Activated naive CD8-positive, alpha-beta T cell treated with anti-CD3 and anti-CD28 coated beads for 36 hours (primary cell): Measurements from ENCODE around the gene LILRA6. TPM values are rescaled to one million over a fixed set of nuclear protein-coding genes. Genes with fewer than 3 reads are reported as not detected.
A peak's percentile ranks its signal among the peaks of the same experiment; 100 is the strongest.
"Not testable (repeated sequence)": the region's sequence is repeated elsewhere in the genome, so short reads cannot be mapped to it uniquely, and the experiment has no call there.

Experiments used
- DNase-seq: peaks from one replicate; pipeline ENCODE4 v3.0.0; 2021
- H3K27ac Mint-ChIP-seq: one replicate; pipeline ENCODE4 v1.8.0; 2022; ENCODE audit warnings: mild to moderate bottlenecking, moderate library complexity, mixed read lengths
- H3K27me3 Mint-ChIP-seq: one replicate; pipeline ENCODE4 v1.8.0; 2022; ENCODE audit warnings: mild to moderate bottlenecking, mixed read lengths
- H3K36me3 Mint-ChIP-seq: one replicate; pipeline ENCODE4 v1.8.0; 2021; ENCODE audit warnings: mild to moderate bottlenecking, mixed read lengths
- H3K4me1 Mint-ChIP-seq: one replicate; pipeline ENCODE4 v1.8.0; 2021; ENCODE audit warnings: mixed read lengths
- H3K4me3 Mint-ChIP-seq: one replicate; pipeline ENCODE4 v1.8.0; 2022; ENCODE audit warnings: mild to moderate bottlenecking, moderate library complexity, mixed read lengths
- H3K9me3 Mint-ChIP-seq: one replicate; pipeline ENCODE4 v1.8.0; 2022; ENCODE audit warnings: mixed read lengths
- total RNA-seq, 2 experiments: library from RNA; stranded (reverse); gene quantifications; one replicate each; pipeline ENCODE4 v1.2.3, GENCODE V29; 2021

The LILRA6 gene
- total RNA-seq, 2 experiments from 2014 or later, result not detected

DNA sequence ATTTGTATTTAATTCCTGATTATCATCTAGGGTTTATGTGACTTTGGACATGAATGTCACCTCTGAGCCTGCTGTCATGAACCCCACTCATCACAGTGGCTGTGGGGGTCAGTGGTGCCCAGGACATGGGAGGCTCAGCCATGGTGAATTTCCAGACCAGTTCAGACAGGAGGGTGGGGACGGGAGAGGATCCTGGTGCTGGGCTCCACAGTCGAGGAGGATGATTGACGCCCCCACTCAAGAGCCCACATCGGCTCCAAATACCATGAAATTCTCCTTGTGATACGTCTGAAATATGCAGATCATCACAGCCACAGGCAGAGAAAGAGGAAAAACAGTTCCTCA, 18.7 kb downstream of the LILRA6 start:
- H3K9me3 Mint-ChIP-seq, H3K36me3 Mint-ChIP-seq, H3K4me3 Mint-ChIP-seq, DNase-seq, H3K27ac Mint-ChIP-seq, H3K4me1 Mint-ChIP-seq, H3K27me3 Mint-ChIP-seq: not testable (repeated sequence)

DNA sequence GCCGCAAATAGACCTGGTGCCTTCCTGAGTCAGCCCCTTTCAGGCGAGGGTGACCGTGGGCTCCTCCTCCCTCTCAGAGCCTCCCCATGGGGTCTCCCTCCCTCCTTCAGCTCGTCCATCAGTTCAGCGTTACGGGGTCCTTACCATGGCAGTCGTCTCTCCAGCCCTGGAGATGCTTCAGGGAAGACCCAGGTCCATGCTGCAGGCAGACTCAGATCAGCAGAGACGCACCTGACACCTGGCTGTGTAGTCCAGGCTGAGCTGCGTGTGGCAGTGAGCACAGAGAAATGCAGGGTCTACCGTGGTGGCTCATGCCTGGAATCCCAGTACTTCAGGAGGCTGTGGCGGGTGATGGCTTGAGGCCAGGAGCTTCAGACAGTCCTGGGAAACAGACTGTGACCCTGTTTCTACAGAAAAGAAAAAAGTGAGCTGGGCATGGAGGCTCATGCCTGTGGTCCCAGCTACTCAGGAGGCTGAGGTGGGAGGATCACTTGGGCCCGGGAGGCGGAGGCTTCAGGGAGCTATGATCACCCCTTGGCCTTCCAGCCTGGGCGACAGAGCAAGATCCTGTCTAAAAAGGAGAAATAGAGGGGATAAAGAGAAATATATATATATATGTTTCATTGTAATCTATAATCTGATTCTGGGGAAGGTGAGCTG, 19.2 kb downstream of the LILRA6 start:
- H3K27ac Mint-ChIP-seq, H3K4me1 Mint-ChIP-seq: not testable (repeated sequence)

GRCh38 chr19:54222474-54223276, 19.9 kb downstream of the LILRA6 start, which contains the start of gene LILRB3:
TSS of gene LILRB3 (minus strand) at chr19:54223007. CDS start at chr19:54222976, 31 bp downstream.
- H3K9me3 Mint-ChIP-seq, H3K4me1 Mint-ChIP-seq, H3K4me3 Mint-ChIP-seq, H3K27ac Mint-ChIP-seq, DNase-seq, H3K27me3 Mint-ChIP-seq, H3K36me3 Mint-ChIP-seq: not testable (repeated sequence)

More for the DNA sequence above, 19.2 kb downstream of the LILRA6 start:
- H3K27me3 Mint-ChIP-seq, H3K9me3 Mint-ChIP-seq, H3K36me3 Mint-ChIP-seq, H3K4me3 Mint-ChIP-seq, DNase-seq: not testable (repeated sequence)

GRCh38 chr19:54221947-54222346, 20.6 kb downstream of the LILRA6 start:
- not testable (repeated sequence) for H3K4me1 Mint-ChIP-seq, H3K4me3 Mint-ChIP-seq, H3K27me3 Mint-ChIP-seq, DNase-seq, H3K36me3 Mint-ChIP-seq, H3K9me3 Mint-ChIP-seq, H3K27ac Mint-ChIP-seq

GRCh38 chr19:54219702-54220101, 22.9 kb downstream of the LILRA6 start:
- not testable (repeated sequence) for H3K27me3 Mint-ChIP-seq, H3K4me1 Mint-ChIP-seq, DNase-seq, H3K27ac Mint-ChIP-seq, H3K9me3 Mint-ChIP-seq, H3K4me3 Mint-ChIP-seq
- H3K36me3 Mint-ChIP-seq, result peaks cover 10% of the 10 kb centered on the region

DNA sequence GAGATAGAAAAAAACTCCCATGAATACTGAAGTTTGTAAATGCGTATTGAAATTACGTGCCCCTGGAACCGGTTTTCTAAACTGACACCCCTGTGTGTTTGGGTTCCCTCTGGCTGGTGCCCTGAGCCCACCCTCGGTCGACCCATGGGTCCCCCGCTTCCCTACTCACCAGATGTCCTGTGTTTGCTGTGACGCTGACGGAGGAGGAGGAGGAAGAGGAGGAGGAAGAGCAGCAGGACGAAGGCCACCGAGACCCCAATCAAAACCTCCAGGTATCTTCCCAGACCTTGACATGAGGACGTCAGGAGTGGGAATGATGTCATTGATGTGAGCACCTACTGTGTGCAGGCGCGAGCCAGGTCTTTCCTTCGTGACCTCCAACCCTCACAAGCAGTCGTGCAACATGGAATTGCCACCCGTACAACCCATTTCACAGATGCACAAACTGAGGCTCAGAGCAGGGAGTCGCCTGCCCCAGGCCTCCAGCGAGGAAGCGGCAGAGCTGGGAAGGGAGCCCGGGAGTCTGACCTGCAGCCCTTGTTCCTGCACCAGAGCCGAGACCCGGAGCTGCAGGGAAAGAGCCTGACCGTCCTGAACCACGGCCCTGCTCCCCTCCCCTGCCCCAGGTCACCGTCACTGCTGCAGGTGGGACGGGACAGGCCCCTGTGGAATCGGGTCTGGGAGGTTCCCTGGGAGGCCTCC, 23.5 kb downstream of the LILRA6 start:
- Mint-ChIP-seq H3K27ac (no peak overlapping the region), H3K4me1 (peaks cover 2% of the 10 kb centered on the region), H3K36me3 (peaks cover 12% of the 10 kb centered on the region), H3K27me3 (peaks cover 8% of the 10 kb centered on the region), H3K9me3 (no peaks in the 10 kb centered on the region), H3K4me3 (no peak overlapping the region)
- no peak for DNase-seq

DNA sequence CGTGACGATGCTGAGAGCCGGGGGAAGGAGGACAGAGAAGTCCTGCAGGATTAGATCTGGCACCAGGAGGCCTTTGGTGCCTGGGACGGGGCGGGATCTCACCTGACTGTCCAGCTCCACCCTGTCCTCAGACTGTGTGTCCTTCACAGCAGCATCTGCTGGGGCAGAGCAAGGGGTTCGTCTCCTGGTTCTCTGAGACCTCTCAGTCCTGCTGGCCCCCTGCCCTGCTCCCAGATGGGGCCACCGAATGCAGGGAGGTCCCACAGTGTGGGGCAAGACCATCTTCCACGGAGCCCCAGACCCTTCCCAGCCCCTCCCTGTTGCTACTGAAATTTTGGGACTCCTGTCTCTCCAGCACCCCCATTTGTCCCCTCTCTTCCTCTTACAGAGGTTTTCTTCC, 24.3 kb downstream of the LILRA6 start:
- H3K4me3 Mint-ChIP-seq, result peak overlapping the region; percentile 18
- H3K36me3 Mint-ChIP-seq, result peaks cover 15% of the 10 kb centered on the region
- H3K4me1 Mint-ChIP-seq, result peaks cover 2% of the 10 kb centered on the region
- no peaks in the 10 kb centered on the region for H3K9me3 Mint-ChIP-seq
- no peak for DNase-seq
- peaks cover 5% of the 10 kb centered on the region for H3K27me3 Mint-ChIP-seq
- no peak overlapping the region for H3K27ac Mint-ChIP-seq

DNA sequence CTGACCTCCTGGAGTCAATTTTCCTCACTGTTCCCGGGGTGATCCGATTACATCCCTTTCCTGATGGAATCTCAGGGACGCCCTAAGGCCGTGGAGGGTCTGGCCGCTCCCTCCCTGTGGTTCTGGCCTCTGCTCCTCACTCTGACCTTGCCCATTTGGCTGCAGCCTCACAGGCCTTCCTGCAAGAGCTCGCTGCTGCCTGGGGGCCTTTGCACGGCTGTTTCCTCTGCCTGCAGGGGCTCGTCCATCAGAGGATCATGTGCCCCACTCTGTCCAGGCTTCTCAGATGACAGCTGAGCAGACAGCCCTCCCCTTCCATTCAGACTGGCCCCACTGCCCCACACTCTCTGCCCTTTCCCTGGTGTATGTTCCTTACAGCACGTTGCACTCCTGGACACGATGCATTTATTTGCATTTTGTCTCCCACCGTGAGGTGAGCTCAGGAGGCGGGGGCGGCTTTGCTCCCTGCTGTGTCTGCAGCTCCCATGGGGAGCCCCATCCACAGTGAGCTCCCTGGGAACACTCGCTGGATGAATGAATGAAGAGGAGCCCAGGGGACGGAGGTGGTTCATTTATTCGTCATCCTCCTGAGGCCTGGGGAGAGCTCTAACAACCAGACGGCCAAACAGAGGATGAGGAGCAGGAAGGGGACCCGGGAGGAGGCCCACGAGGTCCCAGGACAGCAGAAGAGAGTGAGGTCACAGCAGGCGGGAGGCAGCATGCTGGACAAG, 24.9 kb downstream of the LILRA6 start:
- DNase-seq, H3K9me3 Mint-ChIP-seq, H3K27me3 Mint-ChIP-seq, H3K27ac Mint-ChIP-seq, H3K4me1 Mint-ChIP-seq: not testable (repeated sequence)
- peaks cover 21% of the 10 kb centered on the region for H3K36me3 Mint-ChIP-seq
- H3K4me3 Mint-ChIP-seq, result peak overlapping the region; percentile 18

DNA sequence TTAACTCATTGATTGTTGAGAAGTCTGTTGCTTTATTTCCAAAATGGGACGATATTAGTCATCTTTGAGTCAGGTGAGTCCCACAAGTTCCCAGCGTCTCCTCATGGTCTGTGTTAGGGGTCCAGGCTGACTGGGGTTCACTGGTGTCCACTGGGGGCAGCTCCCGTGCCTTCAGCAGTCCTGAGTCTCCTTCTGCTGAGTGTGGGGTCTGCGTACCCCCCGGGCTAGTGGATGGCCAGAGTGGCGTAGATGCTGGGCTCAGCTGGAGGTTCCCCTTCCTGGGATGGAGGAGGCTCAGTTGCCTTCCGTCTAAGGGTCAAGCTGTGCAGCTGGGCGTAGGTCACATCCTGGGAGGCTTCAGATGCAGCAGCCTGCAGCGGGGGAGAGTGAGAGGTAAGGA, 25.7 kb downstream of the LILRA6 start:
- H3K27me3 Mint-ChIP-seq, result peaks cover 3% of the 10 kb centered on the region
- DNase-seq, result no peak

GRCh38 chr19:54214734-54215133, 27.9 kb downstream of the LILRA6 start:
- not testable (repeated sequence) for DNase-seq, H3K4me3 Mint-ChIP-seq, H3K9me3 Mint-ChIP-seq, H3K27me3 Mint-ChIP-seq, H3K27ac Mint-ChIP-seq
- Mint-ChIP-seq H3K4me1 (peaks cover 16% of the 10 kb centered on the region), H3K36me3 (peaks cover 39% of the 10 kb centered on the region)

More for the DNA sequence above, 25.7 kb downstream of the LILRA6 start:
- Mint-ChIP-seq H3K4me1 (no peaks in the 10 kb centered on the region), H3K36me3 (peaks cover 24% of the 10 kb centered on the region), H3K4me3 (no peak overlapping the region), H3K9me3 (no peaks in the 10 kb centered on the region), H3K27ac (no peak overlapping the region)

DNA sequence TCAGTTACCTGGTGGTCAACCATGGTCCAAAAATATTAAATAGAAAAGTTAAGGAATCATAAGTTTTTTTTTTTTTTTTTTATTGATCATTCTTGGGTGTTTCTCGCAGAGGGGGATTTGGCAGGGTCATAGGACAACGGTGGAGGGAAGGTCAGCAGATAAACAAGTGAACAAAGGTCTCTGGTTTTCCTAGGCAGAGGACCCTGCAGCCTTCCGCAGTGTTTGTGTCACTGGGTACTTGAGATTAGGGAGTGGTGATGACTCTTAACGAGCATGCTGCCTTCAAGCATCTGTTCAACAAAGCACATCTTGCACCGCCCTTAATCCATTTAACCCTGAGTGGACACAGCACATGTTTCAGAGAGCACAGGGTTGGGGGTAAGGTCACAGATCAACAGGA, 28.4 kb downstream of the LILRA6 start:
- not testable (repeated sequence) for DNase-seq, H3K9me3 Mint-ChIP-seq, H3K27me3 Mint-ChIP-seq, H3K4me3 Mint-ChIP-seq, H3K27ac Mint-ChIP-seq
- Mint-ChIP-seq H3K4me1 (peaks cover 21% of the 10 kb centered on the region), H3K36me3 (peaks cover 40% of the 10 kb centered on the region)

DNA sequence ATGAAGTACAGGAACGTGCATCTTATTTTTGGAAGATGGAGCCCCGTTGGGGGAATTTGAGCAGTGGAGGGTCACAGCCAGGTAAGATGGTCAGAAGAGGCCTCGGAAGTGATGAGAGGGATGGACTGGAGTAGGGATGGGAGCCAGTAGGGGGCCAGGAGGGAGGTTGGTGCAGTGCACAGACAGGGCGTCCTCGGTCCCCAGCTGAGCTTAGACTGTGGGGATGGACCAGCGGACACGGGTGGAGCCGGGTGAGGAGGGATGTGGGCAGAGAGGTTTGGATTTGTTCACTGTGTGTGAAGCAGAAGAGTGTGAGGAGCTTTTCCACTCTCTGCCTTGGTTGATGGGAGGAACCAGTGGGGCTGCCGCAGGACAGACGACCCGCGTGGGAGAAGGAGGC, 31.4 kb downstream of the LILRA6 start:
- Mint-ChIP-seq H3K36me3 (peaks cover 63% of the 10 kb centered on the region), H3K27ac (peak overlapping the region; percentile 77), H3K9me3 (peaks cover 3% of the 10 kb centered on the region), H3K4me1 (peaks cover 47% of the 10 kb centered on the region), H3K4me3 (peak overlapping the region; percentile 26), H3K27me3 (peaks cover 4% of the 10 kb centered on the region)
- DNase-seq, result no peak

DNA sequence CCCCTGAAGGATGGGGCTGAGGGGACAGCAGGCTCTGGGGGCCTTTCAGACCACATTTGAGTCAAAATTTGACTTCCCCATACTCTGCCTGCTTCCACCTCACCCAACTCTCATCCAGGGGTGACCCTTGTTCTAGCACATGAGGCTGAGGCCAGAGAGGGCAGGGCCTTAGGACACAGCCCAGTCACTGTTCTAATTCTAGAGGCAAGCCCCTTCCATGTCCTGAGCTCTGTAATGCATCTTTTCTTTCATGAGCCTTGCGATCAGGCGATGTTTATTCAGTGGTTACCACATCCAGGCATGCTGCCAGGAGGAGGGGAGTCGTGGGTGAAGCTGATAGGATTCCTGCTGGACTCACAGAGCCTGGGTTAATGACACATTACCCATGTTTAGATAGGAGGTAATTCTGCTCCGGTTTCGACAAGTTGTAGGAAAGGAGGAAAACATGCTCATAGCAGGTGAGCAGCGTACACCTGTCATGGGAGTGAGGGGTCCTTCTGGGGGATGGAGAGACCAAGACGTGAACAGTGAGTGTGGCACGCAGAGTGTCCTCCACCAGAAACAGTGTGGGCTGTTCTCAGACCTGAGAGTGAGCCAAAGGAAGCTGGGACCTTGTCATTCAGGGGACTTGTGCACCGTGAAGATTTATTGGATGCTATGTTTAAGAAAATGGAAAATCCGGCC, 32.6 kb downstream of the LILRA6 start:
- peak; percentile 39 for DNase-seq
- peaks cover 3% of the 10 kb centered on the region for H3K9me3 Mint-ChIP-seq
- peaks cover 4% of the 10 kb centered on the region for H3K27me3 Mint-ChIP-seq
- H3K4me1 Mint-ChIP-seq, result peaks cover 60% of the 10 kb centered on the region
- peak overlapping the region; percentile 1 for H3K4me3 Mint-ChIP-seq
- peak overlapping the region; percentile 80 for H3K27ac Mint-ChIP-seq
- H3K36me3 Mint-ChIP-seq, result peaks cover 63% of the 10 kb centered on the region

GRCh38 chr19:54209058-54209810, 33.4 kb downstream of the LILRA6 start:
- Mint-ChIP-seq H3K27ac (peak overlapping the region; percentile 88), H3K4me3 (peak overlapping the region; percentile 18), H3K4me1 (peaks cover 67% of the 10 kb centered on the region), H3K36me3 (peaks cover 70% of the 10 kb centered on the region), H3K9me3 (peaks cover 3% of the 10 kb centered on the region), H3K27me3 (peaks cover 4% of the 10 kb centered on the region)
- peak; percentile 22 for DNase-seq
